Measurements from ENCODE around the gene SDHAF2.

DNA sequence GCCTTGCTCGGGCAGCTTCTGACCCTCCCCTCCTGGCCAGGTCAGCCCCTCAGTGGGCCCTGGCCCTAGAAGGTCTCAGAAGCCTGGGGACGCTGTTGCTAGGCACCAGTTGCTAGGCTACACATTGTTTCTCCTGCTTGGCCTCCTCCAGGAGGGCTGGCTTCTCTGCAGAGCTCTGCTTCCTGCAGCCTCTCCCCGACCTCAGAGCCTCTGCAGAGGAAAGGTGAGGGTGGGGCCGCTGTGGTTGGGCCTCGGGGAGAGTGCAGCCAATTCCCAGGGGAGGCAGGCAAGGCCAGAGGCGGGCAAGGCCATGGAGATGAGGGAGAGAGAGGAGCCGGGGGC lies 51.0 kb downstream of the SDHAF2 start:
- TF ChIP-seq EZH2phosphoT487 (IDR thresholded peaks at IDR 0.05; ENCODE audit: insufficient read depth, low read depth) (no peak), EZH2 (IDR thresholded peaks at IDR 0.05; ENCODE audit: insufficient read depth, poor library complexity, severe bottlenecking) (no peak)
